HG02642 (cell line): ENCODE results near the gene TLR8.
A peak's percentile ranks its signal among the peaks of the same experiment; 100 is the strongest.

Source experiments
- ATAC-seq: cut with Tn5 transposase; IDR thresholded peaks from one replicate; pipeline ENCODE4 v1.9.1; 2021; ENCODE audit warnings: mild to moderate bottlenecking; ENCODE audit not compliant: unreplicated experiment, poor library complexity

The TLR8 gene

DNA sequence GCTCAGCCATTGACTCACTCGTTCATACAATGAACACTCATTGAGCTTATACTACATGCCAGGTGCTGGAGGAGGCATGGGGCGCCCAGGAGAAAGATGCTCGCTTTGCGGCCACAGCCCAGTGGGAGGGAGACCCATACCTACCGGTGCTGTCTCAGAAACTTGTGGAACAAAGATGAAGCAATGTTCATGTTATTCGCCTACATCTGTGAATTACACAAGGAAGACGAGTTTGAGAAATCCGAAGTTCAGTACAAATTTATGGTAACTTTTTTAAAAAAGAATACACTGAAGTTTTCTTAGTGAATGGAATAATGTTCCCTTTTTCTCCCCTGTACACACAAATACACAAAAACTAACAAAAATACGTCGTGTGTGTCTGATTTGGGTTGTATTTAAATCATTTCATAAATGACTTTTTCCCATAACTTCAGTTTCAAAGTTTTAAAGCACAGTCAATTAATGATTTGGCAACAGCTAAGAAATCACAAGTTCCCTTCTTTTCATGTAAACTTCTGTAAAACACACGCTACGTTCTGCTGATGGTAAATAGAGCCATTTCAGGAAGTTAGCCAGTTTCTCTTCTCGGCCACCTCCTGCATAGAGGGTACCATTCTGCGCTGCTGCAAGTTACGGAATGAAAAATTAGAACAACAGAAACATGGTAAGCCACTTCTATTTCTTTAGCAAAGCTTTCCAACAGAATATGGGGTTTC, at the start of gene TLR8:
Gene TLR8, plus strand, starts transcription at position 575 of the 716 bp plus-strand sequence. Its CDS starts 87 bp downstream, at position 662.
- no peak for ATAC-seq

DNA sequence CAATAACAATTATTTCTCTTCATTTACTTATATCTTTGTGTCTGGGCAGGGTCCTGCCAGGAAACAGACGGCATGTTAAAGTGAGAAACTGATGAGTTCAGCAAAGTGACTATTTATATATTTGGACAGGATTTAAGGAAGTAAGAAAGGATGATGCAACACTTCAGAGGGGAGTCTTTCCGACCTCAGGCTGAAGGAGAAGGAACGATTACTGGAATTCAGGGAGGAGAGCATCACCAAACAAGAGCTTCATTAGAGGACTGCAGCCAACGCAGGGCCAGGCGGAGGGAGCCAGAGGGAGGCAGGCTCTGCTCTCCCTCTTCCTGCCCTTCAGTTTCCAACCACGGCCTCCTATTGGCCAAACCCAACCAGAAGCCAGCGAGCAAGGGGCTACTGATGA, 41.1 kb upstream of the TLR8 start:
- ATAC-seq, result no peak

DNA sequence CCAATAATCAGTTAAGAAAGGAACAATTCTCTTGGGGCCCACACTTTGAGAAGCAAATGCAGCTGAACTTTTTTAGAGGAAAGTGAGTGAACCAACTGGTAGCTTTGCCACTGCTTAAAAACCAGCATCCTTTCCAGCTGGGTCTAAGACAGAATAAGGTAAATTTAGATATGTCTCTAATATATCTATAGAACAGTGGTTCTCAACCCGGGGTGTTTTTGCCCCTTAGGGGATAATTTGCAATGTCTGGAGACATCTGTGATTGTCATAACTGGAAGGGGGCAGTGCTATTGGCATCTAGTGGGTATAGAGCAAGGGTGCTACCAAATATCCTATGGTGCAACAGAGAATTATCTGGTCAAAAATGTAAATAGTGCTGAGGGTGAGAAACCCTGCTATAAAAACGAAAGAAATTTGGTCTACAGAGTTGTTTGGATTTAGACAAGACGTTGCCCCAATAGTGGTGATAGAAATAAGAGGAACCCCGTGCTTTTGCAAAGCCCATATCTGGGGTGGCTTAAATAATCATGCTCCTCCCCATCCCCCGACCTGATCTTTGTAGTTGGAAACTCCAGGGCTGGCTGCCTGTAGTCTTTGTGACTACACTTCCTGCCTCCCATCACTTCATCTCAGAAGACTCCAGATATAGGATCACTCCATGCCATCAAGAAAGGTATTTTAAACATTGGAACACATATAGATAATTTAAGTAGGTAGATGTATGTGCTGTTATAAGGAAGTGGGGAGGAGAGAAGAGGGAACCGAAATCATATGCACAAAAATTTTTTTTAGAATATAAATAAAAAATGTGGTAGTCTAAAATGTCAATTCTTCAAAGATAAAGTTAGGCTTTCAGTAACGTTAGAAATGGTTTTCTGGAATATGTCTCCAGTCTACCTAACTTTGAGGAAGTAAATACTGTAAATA, 39.7 kb upstream of the TLR8 start, which contains the start of gene TLR7:
Gene TLR7, plus strand, starts transcription at position 622 of the 927 bp plus-strand sequence. CDS start 507 bp downstream, outside the sequence.
- peak; percentile 41 for ATAC-seq

DNA sequence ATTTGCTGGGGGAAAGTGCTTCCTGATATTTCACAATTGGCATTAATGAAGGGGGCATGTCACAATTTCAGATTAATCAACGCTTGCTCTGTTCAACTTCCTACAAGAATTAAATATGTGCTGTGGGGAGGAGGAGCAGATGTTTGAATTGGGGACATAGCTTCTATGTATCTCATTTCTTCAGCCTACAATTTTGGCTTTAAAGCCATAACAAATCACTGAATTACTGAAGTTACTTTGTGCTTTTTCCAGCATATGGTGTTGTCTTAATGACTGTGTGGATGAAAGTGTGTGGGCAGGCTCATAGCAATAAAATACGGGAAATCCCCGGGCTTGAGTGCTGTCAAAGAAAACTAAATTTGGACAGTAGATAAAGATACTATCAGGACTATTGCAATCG, 38.7 kb upstream of the TLR8 start:
- no peak for ATAC-seq

DNA sequence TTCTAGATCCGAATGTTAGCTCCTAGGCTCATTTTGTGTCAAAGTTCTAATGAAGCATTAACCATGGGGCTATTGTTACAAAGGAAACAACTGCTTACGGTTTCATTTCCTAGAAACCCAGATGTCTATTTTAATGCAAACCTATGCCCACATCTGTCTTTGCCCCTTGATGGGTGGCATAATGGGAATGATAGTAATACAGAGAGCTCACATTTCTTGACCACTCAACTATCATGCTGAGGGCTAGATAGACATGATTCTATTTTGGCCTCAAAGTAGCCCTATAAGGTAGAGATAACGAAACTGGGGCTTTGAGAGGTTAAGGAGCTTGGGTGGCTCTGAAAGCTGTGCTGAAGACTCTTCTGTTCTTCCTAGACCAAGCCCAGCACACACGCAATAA, 37.7 kb upstream of the TLR8 start:
- peak; percentile 68 for ATAC-seq

DNA sequence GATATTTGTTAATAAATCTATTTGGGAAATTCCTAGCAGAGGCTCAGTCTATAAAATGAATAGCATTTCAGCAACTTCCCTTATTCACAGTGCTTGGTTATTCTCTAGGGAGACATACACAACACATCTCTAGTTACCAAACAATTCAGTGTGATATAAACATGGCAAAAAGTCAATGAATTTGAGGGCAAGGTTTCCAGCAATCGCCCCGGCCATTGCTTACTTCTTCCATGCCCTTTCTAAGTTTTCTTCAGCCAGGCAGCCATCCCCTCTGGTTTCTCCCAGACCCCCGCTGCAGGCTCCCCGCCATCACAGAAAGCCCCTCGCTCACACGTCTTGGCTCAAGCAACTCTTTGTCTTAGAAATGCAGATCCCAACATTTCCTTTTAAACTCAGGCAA, 35.2 kb upstream of the TLR8 start:
- ATAC-seq, result no peak

DNA sequence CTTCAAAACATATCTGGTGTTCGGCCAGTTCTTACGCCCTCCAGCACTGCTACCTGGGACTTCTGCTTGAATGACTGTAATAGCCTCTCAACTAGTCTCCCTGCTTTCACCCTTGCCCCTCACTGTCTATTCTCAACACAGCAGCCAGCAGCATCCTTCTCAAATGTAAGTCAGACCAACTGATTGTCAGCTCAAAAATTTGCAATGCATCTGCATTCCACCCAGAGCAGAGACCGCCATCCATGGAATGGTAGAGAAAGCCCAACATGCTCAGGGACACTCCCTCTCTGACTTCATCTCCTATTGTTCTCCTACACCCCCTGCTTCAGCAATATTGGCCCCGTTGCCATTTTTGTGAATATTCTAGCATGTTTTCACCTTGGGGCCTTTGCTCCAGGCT, 33.7 kb upstream of the TLR8 start:
- ATAC-seq, result no peak

DNA sequence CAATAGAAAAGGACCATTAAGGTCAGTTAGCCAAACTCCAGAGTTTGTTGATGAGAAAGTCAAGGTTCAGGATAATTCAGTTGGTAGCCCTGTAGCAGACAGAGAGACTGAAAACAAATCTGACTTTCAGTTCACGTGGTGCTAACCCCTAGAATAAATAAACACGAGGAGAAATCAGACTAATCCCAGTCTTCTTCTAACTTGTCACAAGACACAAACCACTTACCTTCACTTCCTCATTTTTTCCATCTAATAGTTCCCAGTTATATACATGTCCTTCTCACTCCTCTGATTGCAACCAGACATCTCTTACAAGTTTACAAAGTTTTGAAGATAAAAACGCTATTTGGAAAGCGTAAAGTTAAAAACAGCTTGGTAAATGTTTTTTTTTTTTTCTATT, 31.8 kb upstream of the TLR8 start:
- no peak for ATAC-seq

DNA sequence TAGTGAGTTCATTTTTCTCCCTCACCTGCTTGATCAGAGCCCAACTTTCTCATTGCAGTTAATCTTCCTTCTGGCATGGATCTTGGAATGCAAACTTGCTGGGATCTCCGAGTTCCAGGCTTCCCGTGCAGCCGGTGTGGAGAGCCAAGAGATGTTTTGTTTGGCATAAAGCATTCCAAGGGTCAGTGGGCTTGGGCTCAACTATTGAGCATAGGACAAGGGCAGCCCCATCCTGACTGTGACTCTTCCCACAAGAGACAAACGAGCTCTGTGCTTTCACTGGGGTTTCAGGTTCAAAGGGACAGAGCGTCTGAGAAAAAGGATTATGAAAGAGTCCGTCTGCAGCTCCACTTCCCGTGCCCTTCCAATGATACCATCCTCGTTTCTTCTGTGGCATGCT, 29.0 kb upstream of the TLR8 start:
- ATAC-seq, result no peak

DNA sequence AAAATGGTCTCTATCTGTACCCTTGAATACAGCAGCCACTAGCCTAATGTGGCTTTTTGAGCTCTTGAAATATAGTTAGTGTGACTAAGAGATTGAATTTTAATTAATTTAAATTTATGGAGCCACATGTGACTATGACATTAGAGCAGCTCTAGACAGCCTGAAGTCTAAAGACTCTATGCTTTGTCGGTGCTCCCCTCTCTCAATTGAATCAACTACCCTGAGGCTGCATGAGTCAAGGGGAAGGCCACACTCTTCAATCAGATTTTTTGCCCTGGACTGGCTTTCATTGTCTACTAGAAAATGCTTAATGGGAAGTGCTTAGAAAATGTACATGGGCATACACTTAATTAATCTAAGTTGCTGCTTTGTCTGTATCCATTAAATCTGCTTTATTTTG, 27.9 kb upstream of the TLR8 start:
- ATAC-seq, result no peak

DNA sequence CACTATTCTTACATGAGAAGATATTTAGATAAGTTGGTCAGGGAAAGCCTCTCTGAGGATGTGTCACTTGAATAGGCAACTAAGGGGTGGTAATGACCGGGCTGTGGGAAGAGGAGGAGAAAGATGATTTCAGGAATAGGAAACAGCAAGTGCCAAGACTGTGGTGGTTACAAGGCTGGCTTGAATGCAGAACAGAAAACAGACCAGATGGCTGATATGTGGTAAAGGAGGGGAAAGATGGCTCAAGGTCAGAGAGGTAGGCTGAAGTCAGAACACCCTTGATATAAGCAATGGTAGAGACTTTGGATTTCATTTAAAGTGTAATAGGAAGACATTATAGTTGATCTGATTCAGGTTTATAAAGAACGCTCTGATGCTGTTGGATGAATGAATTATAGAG, 24.5 kb upstream of the TLR8 start:
- no peak for ATAC-seq

DNA sequence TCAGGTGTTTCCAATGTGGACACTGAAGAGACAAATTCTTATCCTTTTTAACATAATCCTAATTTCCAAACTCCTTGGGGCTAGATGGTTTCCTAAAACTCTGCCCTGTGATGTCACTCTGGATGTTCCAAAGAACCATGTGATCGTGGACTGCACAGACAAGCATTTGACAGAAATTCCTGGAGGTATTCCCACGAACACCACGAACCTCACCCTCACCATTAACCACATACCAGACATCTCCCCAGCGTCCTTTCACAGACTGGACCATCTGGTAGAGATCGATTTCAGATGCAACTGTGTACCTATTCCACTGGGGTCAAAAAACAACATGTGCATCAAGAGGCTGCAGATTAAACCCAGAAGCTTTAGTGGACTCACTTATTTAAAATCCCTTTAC, 20.9 kb upstream of the TLR8 start:
- ATAC-seq, result no peak

DNA sequence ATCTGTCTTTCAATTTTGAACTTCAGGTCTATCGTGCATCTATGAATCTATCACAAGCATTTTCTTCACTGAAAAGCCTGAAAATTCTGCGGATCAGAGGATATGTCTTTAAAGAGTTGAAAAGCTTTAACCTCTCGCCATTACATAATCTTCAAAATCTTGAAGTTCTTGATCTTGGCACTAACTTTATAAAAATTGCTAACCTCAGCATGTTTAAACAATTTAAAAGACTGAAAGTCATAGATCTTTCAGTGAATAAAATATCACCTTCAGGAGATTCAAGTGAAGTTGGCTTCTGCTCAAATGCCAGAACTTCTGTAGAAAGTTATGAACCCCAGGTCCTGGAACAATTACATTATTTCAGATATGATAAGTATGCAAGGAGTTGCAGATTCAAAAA, 19.9 kb upstream of the TLR8 start:
- ATAC-seq, result no peak

DNA sequence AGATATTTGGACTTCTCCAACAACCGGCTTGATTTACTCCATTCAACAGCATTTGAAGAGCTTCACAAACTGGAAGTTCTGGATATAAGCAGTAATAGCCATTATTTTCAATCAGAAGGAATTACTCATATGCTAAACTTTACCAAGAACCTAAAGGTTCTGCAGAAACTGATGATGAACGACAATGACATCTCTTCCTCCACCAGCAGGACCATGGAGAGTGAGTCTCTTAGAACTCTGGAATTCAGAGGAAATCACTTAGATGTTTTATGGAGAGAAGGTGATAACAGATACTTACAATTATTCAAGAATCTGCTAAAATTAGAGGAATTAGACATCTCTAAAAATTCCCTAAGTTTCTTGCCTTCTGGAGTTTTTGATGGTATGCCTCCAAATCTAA, 19.3 kb upstream of the TLR8 start:
- no peak for ATAC-seq

DNA sequence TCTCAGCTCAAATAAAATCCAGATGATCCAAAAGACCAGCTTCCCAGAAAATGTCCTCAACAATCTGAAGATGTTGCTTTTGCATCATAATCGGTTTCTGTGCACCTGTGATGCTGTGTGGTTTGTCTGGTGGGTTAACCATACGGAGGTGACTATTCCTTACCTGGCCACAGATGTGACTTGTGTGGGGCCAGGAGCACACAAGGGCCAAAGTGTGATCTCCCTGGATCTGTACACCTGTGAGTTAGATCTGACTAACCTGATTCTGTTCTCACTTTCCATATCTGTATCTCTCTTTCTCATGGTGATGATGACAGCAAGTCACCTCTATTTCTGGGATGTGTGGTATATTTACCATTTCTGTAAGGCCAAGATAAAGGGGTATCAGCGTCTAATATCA, 18.7 kb upstream of the TLR8 start:
- no peak for ATAC-seq

DNA sequence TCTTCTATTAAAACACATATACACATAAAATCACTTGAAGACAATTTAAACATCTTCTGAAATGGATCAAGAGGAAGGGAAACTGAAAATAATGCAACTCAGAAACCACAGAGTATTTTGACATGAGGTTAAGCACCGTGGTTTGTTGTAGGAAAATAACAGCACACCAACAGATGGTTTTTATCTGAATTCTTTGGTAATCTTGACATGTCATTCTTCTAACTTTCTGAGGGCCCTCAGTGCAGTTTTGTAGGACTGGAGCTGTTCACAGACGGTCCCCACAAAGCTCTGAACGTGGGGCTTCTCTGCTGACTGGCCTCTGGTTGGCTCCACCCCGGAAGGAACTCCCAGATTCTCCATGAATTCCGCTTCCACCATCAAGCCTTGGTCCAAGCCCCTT, 16.0 kb upstream of the TLR8 start:
- peak; percentile 60 for ATAC-seq

DNA sequence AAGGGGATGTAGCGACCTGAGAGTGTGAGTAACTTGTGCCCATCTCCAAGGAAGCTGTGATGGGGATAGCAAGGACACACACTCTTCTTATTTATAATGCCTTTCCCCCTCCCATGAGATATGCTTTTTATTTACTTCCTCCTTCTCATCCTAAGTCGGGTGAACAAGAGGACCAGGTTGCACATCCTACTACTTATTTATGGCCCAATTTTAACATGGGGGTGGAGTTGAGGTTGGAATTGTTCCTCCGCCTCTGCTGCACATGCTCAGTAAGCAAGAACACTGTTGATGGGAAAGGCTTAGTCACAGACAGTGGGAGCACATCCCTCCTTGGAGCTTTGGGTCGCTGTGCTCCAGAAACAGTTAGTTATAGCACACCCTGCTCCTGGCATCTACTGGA, 15.2 kb upstream of the TLR8 start:
- no peak for ATAC-seq

DNA sequence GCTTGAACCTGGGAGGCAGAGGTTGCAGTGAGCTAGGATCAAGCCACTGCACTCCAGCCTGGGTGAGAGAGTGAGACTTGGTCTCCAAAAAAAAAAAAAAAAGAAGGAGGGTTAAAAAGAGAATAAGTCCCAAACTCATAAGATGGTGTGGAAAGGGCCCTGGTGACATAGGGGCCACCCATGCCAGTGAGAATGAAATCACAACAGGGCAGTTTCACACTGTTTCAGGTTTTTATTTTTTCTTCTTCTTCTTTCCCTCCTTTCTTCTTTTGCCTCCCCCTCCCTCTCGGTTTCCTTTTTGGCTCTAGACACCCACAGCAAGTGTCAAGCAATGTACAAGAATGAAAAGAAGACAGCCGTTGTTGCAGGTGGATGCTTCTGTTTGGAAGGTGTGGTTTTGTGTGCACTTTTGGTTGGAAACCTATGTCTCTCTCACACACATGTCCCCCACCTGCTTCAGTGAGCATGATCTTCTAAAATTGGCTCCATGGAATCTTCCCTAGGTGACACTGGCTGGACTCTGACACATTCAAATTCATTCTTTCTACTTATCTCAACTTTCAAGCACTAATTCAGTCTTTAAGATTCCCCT, 14.4 kb upstream of the TLR8 start:
- peak; percentile 73 for ATAC-seq

DNA sequence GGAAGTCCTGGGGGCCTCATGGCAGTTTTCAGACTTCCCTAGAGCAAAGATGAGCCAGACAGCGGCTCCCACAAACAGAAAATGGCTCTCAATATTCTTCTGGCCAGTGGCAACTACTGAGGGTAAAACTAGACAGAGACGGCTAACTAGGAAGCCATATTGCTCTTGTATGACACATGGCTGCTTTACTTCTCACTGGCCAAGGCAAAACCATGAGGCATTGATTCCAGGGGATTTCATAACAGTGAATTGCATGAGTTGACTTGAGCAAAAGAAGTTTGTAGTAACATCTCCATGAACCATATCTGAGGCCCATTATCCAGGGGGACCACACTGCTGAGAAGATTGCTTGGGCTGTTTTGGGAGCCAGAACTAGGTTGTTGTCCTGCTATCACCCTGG, 13.7 kb upstream of the TLR8 start:
- ATAC-seq, result no peak

DNA sequence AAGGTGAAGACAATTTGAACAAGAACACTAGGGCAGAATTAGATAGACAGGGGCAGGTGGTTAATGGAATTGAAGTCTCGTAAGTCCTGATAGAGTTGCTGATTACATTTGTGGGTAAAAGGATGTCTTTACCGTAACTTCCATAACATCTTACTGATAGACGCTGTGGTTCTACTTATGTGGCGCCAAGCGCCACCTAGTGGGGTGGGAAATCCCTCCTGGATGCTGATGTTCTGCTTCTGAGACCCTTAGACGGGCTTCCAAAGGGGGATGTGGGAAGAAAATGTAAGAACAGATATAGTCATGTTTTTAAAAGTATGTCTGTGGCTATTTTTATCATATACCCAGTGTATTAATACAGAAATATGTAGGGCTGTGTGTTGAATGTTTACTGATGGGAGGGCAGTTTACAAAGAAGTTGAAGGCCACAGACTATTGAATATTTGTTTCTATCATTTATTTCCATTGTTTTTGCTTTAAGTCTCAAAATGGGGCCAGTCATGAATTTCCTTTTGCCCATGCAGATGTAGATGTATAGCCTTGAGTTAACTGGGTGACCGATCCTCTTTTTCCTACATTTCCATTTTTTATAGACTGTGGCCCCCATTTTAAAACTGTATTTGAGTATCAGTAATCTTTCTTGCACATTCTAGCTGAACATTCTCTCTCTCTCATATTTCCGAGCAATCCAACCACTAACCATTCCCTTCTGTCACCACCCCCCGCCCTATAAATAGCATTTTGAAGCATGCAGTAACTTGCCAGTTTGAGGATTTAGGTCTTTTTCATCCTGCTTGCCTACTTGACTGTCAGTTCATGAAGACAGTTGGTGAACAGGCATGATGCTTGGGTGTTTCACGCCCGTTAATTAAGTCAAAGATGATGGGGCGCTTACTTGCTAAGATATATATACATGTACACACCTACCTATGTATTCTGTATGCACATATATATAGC, 12.1 kb upstream of the TLR8 start:
- ATAC-seq, result no peak
